Middle frontal gyrus (tissue), 1 donor: ENCODE results near the gene RGS11.
"Not testable (repeated sequence)": the region's sequence is repeated elsewhere in the genome, so short reads cannot be mapped to it uniquely, and the experiment has no call there.

Experiments
- DNase-seq: peaks from one replicate; pipeline ENCODE4 v3.0.0-alpha.2; 2015; ENCODE audit warnings: low spot score; ENCODE audit errors: extremely low spot score

The RGS11 gene

GRCh38 chr16:230949-231348, 44.8 kb downstream of the RGS11 start:
- no peak for DNase-seq

GRCh38 chr16:230351-230750, 45.4 kb downstream of the RGS11 start:
- not testable (repeated sequence) for DNase-seq

- no peak for DNase-seq
These were observed 45.9 kb downstream of the RGS11 start for GRCh38 chr16:229731-230281.

- DNase-seq, result peak; percentile 85
These were observed 46.7 kb downstream of the RGS11 start, which contains the start of gene LUC7L for GRCh38 chr16:228852-229730. TSS of gene LUC7L (minus strand) at chr16:229449. CDS start at chr16:229339, 110 bp downstream.

GRCh38 chr16:228151-228851, 47.4 kb downstream of the RGS11 start:
- no peak for DNase-seq

- DNase-seq, result no peak
These were observed 55.7 kb downstream of the RGS11 start for GRCh38 chr16:220021-220420.
